CD4-positive, alpha-beta memory T cell (primary cell): ENCODE results near the gene LPP. TPM values are rescaled to one million over a fixed set of nuclear protein-coding genes. Genes with fewer than 3 reads are reported as not detected.

ENCODE experiments used
- CTCF ChIA-PET: fragments of 350-600 bp; sonication (Branson Sonifier 250); formaldehyde crosslinking; loops from one replicate; lab custom pipeline; 2021; ENCODE audit warnings: inconsistent platforms; ENCODE audit not compliant: partially characterized antibody; lab: Charles Lee
- POLR2A ChIA-PET: fragments of 350-600 bp; sonication (Branson Sonifier 250); formaldehyde crosslinking; loops from one replicate; lab custom pipeline; 2021; ENCODE audit not compliant: partially characterized antibody; lab: Charles Lee
- DNase-seq, 5 donors: peaks; one replicate each; pipeline versions ENCODE4 v3.0.0 to v3.0.0-alpha.2; 2020 to 2022; ENCODE audit warnings: mixed read lengths in 1 of 5
- H3K27ac ChIP-seq: one replicate; pipeline ENCODE4 v1.7.0; 2013; ENCODE audit warnings: low read depth, low read length
- H3K27me3 ChIP-seq: 2 replicates; pipeline ENCODE4 v1.7.0; 2013; ENCODE audit warnings: mild to moderate bottlenecking, low read length, moderate library complexity; ENCODE audit not compliant: insufficient read depth
- H3K36me3 ChIP-seq: 2 replicates; pipeline ENCODE4 v1.7.0; 2013; ENCODE audit warnings: mild to moderate bottlenecking, low read length, moderate library complexity; ENCODE audit not compliant: insufficient read depth
- H3K4me1 ChIP-seq: 2 replicates; pipeline ENCODE4 v1.7.0; 2013; ENCODE audit warnings: mild to moderate bottlenecking, low read length, moderate library complexity; ENCODE audit not compliant: insufficient read depth
- H3K4me3 ChIP-seq, 2 donors: one replicate each; pipeline ENCODE4 v1.7.0; 2013; ENCODE audit warnings: low read length in 2 of 2, mild to moderate bottlenecking in 1 of 2
- H3K9me3 ChIP-seq, 2 donors: one replicate each; pipeline ENCODE4 v1.7.0; 2013; ENCODE audit warnings: low read length in 2 of 2, control low read depth in 1 of 2; ENCODE audit not compliant: control insufficient read depth in 1 of 2
- H3K27ac Mint-ChIP-seq, 7 donors: one replicate each; pipeline ENCODE4 v1.8.0; 2020 to 2021; ENCODE audit warnings: mixed read lengths in 7 of 7, mild to moderate bottlenecking in 6 of 7, inconsistent platforms in 3 of 7, moderate library complexity in 3 of 7
- H3K27me3 Mint-ChIP-seq, 2 donors: one replicate each; pipeline ENCODE4 v1.8.0; 2020 to 2021; ENCODE audit warnings: mixed read lengths in 2 of 2
- H3K36me3 Mint-ChIP-seq, 2 donors: one replicate each; pipeline ENCODE4 v1.8.0; 2020 to 2021; ENCODE audit warnings: mixed read lengths in 2 of 2, inconsistent platforms in 1 of 2, mild to moderate bottlenecking in 1 of 2
- H3K4me1 Mint-ChIP-seq, 4 donors: one replicate each; pipeline ENCODE4 v1.8.0; 2020 to 2021; ENCODE audit warnings: mixed read lengths in 4 of 4, mild to moderate bottlenecking in 1 of 4
- H3K4me3 Mint-ChIP-seq, 8 donors: one replicate each; pipeline ENCODE4 v1.8.0; 2020 to 2021; ENCODE audit warnings: mixed read lengths in 8 of 8, mild to moderate bottlenecking in 7 of 8, moderate library complexity in 6 of 8, inconsistent platforms in 3 of 8
- H3K9me3 Mint-ChIP-seq, 8 donors: one replicate each; pipeline ENCODE4 v1.8.0; 2020 to 2021; ENCODE audit warnings: mixed read lengths in 8 of 8, mild to moderate bottlenecking in 5 of 8, inconsistent platforms in 3 of 8, moderate library complexity in 1 of 8
- intact Hi-C: fragments of 100-400 bp; cut with micrococcal nuclease; formaldehyde crosslinking; loops from one replicate; pipeline ENCODE4 v1.15.1; 2023
- polyA plus RNA-seq, 2 donors: library from polyadenylated mRNA; unstranded; fragments of 300-500 nt; fragmentation: Illumina TruSeq; gene quantifications; one replicate each; pipeline ENCODE4 v1.2.3, GENCODE V29; 2021
- total RNA-seq, 2 experiments: library from RNA; stranded (reverse); gene quantifications; one replicate each; pipeline ENCODE4 v1.2.3, GENCODE V29; 2021

LPP gene
- total and polyA plus RNA-seq, 4 experiments from 2014 or later, result 10.4 to 27.2 (median 24.7) TPM

DNA sequence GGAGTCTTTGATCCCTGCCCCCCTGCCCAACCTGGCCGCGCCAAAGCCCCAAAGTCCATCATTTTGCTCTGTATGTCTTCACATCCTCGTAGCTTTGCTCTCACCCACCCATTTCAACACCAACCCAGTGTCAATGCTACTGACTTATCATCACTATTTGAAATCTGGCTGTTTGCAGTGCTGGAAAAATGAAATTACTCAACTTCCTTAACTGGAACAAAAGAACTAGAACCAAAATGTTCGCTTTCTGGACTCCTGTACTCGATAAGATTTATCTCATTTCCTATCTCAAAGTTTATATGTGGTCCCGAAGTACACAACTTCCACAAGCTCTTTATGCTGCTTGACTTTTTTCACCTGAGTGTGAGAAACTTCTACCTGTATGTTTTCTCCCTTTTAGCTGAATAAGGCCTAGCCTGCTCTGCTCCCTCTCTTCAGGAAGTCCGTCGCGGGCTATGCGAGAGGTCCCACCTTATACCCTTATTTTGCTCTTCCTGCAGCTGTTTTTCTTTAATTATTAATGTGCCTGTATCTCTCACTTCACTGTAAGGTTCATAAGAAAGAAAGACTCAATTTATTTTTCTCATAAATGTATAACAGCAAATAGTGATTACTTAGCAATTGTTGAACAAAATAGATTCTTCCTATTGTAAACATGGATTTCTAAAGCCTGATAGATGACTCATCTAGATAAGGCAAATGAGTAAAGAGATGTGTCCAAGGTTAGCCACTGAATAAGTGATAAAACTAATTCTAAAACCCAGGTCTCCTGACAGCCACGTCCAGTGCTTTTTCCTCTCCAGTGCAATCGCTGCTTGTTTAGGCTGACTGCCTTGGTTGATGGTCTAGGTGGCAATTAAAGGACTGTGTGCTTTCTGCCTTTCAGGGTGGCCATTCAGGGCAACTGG lies 553.7 kb downstream of the LPP start:
- DNase-seq, result no peak
- H3K27me3 ChIP-seq, result no peaks in the 10 kb centered on the region
- Mint-ChIP-seq H3K27ac (peak overlapping the region in 4 of 7 donors; percentile 5 to 36 (median 30)), H3K4me3 (peak overlapping the region in 1 of 8 donors; percentile 30), H3K27me3 (no peaks in the 10 kb centered on the region), H3K36me3 (peaks cover 12 to 50% of the 10 kb centered on the region in 2 donors), H3K9me3 (no peaks in the 10 kb centered on the region), H3K4me1 (peaks cover 6 to 16% (median 7%) of the 10 kb centered on the region in 4 donors)
- ChIA-PET CTCF (interaction anchor here (1.8 to 3.0 kb wide), 2 partner anchors 41 to 967 kb away, joined by 8 to 11 read pairs; no protein-coding TSS in a partner anchor), POLR2A (interaction anchor here (1.0 kb wide), 1 partner anchor 10 kb away, joined by 3 read pairs; no protein-coding TSS in a partner anchor)
- no peaks in the 10 kb centered on the region for H3K36me3 ChIP-seq
- H3K27ac ChIP-seq, result no peak overlapping the region
- H3K4me3 ChIP-seq, result no peak overlapping the region
- no peaks in the 10 kb centered on the region for H3K4me1 ChIP-seq
- H3K9me3 ChIP-seq, result no peaks in the 10 kb centered on the region
- intact Hi-C loops, result no loop called here

DNA sequence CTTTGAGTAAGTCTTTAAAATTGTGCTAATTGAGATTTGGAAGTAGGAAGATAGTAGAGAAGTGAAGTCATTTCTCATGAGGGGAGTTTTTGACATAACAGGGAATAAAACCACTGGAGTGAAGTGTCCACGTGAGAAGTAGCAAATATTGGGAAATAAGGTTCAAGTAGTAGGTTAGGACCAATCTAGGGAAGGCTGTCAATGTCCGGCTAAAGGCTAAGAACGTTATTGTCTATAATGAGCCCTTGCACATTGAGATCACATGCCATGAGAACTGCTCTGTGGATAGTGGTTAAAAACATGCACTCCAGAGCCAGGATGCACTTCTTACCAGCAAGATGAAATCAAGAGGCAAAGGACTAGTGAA lies 557.9 kb downstream of the LPP start:
- ChIA-PET POLR2A (no interaction called here), CTCF (no interaction called here)
- Mint-ChIP-seq H3K4me1 (peaks cover 4 to 11% (median 8%) of the 10 kb centered on the region in 4 donors), H3K27ac (no peak overlapping the region), H3K4me3 (no peak overlapping the region), H3K36me3 (peaks cover 10 to 49% of the 10 kb centered on the region in 2 donors), H3K27me3 (no peaks in the 10 kb centered on the region), H3K9me3 (no peaks in the 10 kb centered on the region)
- Histone ChIP-seq H3K4me1 (no peaks in the 10 kb centered on the region), H3K36me3 (no peaks in the 10 kb centered on the region), H3K9me3 (no peaks in the 10 kb centered on the region), H3K4me3 (no peak overlapping the region), H3K27me3 (no peaks in the 10 kb centered on the region), H3K27ac (no peak overlapping the region)
- DNase-seq, result no peak
- intact Hi-C loops, result no loop called here

DNA sequence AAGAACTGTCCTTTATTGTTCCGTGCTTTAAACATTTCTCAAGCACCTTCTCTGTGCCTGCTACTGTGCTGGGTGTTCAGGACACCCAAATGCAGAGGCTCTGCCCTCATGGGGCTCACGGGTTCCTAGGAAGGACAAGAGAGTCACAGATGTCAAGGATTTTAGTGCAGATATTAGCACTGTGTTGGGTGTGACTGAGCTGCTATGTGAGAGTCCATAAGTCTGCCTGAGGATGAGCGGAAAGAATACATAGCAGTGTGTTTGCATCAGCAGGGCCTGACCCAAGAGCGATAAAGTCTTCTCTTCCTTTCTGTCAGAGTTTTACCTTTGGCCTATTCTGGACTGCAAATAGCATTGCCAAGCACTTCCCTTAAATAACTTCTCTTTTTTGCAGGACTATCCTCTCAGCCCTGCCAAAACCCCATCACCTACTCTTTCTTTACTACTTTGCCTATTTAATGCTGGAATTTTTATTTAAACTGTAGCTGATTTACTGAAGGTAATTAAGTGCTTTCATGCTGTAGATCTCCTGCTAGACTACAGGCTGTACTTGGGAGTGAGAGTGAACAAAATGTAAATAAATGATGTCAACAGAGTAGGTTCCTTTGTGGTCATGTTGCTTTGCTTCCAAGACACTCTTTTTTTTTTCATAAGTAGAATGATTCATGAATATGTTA lies 558.4 kb downstream of the LPP start:
- no peak overlapping the region for H3K4me3 Mint-ChIP-seq
- no peak for DNase-seq
- no peaks in the 10 kb centered on the region for H3K4me1 ChIP-seq
- H3K27ac ChIP-seq, result no peak overlapping the region
- no peak overlapping the region for H3K27ac Mint-ChIP-seq
- no peaks in the 10 kb centered on the region for H3K9me3 Mint-ChIP-seq
- ChIA-PET POLR2A (no interaction called here), CTCF (interaction anchor here (1.0 kb wide), 1 partner anchor 972 kb away, joined by 3 read pairs; no protein-coding TSS in a partner anchor)
- peaks cover 10 to 47% of the 10 kb centered on the region in 2 donors for H3K36me3 Mint-ChIP-seq
- no peaks in the 10 kb centered on the region for H3K36me3 ChIP-seq
- intact Hi-C loops, result no loop called here
- no peaks in the 10 kb centered on the region for H3K27me3 ChIP-seq
- peaks cover 4 to 10% (median 7%) of the 10 kb centered on the region in 4 donors for H3K4me1 Mint-ChIP-seq
- H3K9me3 ChIP-seq, result no peaks in the 10 kb centered on the region
- H3K27me3 Mint-ChIP-seq, result no peaks in the 10 kb centered on the region
- H3K4me3 ChIP-seq, result no peak overlapping the region

DNA sequence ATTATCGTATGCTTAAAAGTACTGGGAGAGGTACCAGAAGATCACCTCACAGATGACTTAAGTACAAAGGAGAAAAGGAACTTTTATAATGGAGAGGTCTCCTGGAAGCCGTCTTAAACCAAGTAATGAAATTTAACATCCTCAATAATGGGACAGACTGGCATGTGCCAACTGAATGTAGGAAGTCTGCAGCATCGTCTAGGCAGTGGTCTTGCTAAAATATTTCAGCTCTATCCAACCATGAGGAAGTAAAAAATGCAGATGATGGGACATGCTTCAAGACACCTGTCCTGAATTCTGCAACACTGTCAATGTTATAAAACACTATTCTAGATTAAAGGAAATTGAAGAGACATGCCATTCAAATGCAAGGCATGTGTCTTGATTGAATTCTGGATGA lies 559.0 kb downstream of the LPP start:
- ChIA-PET POLR2A (no interaction called here), CTCF (interaction anchor here (1.0 kb wide), 1 partner anchor 973 kb away, joined by 3 read pairs; no protein-coding TSS in a partner anchor)
- Mint-ChIP-seq H3K4me1 (peaks cover 0 to 7% (median 3%) of the 10 kb centered on the region in 4 donors), H3K36me3 (peaks cover 10 to 44% of the 10 kb centered on the region in 2 donors), H3K27me3 (no peaks in the 10 kb centered on the region), H3K4me3 (no peak overlapping the region), H3K9me3 (no peaks in the 10 kb centered on the region), H3K27ac (no peak overlapping the region)
- intact Hi-C loops, result no loop called here
- Histone ChIP-seq H3K27ac (no peak overlapping the region), H3K9me3 (no peaks in the 10 kb centered on the region), H3K4me3 (no peak overlapping the region), H3K36me3 (no peaks in the 10 kb centered on the region), H3K27me3 (no peaks in the 10 kb centered on the region), H3K4me1 (no peaks in the 10 kb centered on the region)
- DNase-seq, result no peak

DNA sequence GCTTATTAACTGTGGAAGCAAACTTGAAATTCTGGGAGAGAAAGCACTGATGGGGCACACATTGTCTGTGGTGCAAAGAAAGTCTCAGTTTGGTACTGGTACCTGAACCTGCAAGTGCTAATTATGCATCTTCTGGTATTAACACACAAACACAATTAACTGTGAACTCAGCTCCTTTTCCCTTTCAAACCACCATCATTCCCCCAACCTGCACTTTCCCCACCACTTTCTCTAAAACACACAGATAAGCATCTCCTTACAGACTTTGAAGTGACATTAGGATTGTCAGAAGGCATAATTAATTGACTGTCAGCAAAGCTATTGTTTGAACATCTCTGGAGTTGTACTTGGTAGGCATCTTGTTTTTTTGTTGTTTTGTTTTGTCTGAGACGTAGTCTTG lies 565.6 kb downstream of the LPP start:
- H3K9me3 ChIP-seq, result no peaks in the 10 kb centered on the region
- no peaks in the 10 kb centered on the region for H3K9me3 Mint-ChIP-seq
- no peaks in the 10 kb centered on the region for H3K36me3 Mint-ChIP-seq
- peak overlapping the region in 1 of 7 donors; percentile 8 for H3K27ac Mint-ChIP-seq
- intact Hi-C loops, result no loop called here
- peaks cover 14 to 25% (median 20%) of the 10 kb centered on the region in 4 donors for H3K4me1 Mint-ChIP-seq
- no peaks in the 10 kb centered on the region for H3K27me3 Mint-ChIP-seq
- DNase-seq, result no peak
- H3K4me3 ChIP-seq, result no peak overlapping the region
- H3K4me3 Mint-ChIP-seq, result no peak overlapping the region
- H3K4me1 ChIP-seq, result peaks cover 5% of the 10 kb centered on the region
- CTCF ChIA-PET, result no interaction called here
- POLR2A ChIA-PET, result no interaction called here
- no peaks in the 10 kb centered on the region for H3K36me3 ChIP-seq
- H3K27me3 ChIP-seq, result no peaks in the 10 kb centered on the region
- H3K27ac ChIP-seq, result no peak overlapping the region

DNA sequence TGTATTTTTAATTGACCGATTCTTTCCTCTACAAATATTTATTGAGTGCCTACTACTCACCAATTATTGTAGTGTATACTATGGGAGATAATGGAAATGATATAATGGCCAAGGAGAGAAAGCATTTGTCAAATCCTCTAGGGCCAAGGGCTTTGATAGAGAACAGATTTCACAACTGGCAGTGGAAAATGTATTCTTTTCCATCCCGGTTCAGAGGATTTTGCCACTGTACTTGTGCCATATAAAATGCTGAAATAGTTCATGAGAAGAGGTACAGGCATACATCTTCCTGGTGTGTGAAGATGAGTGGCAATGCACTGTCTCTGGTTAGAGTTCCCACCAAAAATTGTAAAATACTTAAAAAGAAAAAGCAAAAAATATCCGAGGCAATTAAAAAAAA lies 566.3 kb downstream of the LPP start:
- no peak overlapping the region for H3K27ac ChIP-seq
- no peaks in the 10 kb centered on the region for H3K9me3 ChIP-seq
- H3K9me3 Mint-ChIP-seq, result no peaks in the 10 kb centered on the region
- ChIA-PET POLR2A (no interaction called here), CTCF (interaction anchor here (2.7 kb wide), 1 partner anchor 979 kb away, joined by 9 read pairs; no protein-coding TSS in a partner anchor)
- intact Hi-C loops, result no loop called here
- no peaks in the 10 kb centered on the region for H3K27me3 Mint-ChIP-seq
- no peaks in the 10 kb centered on the region for H3K36me3 ChIP-seq
- no peak overlapping the region for H3K4me3 ChIP-seq
- no peak overlapping the region for H3K4me3 Mint-ChIP-seq
- no peaks in the 10 kb centered on the region for H3K27me3 ChIP-seq
- no peaks in the 10 kb centered on the region for H3K36me3 Mint-ChIP-seq
- no peak overlapping the region for H3K27ac Mint-ChIP-seq
- no peak for DNase-seq
- peaks cover 5% of the 10 kb centered on the region for H3K4me1 ChIP-seq
- H3K4me1 Mint-ChIP-seq, result peaks cover 14 to 25% (median 21%) of the 10 kb centered on the region in 4 donors

DNA sequence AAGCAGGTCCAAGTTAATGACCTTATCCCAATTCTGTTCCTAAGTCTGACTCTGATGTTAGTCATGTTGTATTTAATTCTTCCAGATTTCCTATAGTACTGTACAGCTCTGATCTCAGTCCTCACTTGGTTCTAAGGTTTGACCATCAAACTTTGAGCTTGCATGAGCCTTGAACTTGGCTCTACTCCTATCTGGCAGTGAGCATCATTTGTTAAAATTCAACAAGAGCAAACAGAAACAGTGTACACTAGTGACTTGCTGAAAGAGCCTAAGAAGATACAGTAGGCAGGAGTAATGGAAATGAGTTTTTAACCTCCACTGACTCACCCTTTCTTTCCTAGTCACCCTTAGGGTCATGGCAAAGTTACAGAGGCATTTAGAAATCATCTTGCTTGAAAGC lies 566.7 kb downstream of the LPP start:
- ChIA-PET POLR2A (no interaction called here), CTCF (interaction anchor here (2.1 to 2.7 kb wide), 2 partner anchors 28 to 980 kb away, joined by 6 to 9 read pairs; no protein-coding TSS in a partner anchor)
- H3K27me3 Mint-ChIP-seq, result no peaks in the 10 kb centered on the region
- H3K4me3 ChIP-seq, result no peak overlapping the region
- peaks cover 5% of the 10 kb centered on the region for H3K4me1 ChIP-seq
- H3K27me3 ChIP-seq, result no peaks in the 10 kb centered on the region
- H3K36me3 Mint-ChIP-seq, result no peaks in the 10 kb centered on the region
- peak overlapping the region in 2 of 7 donors; percentile 3 to 27 for H3K27ac Mint-ChIP-seq
- no peak overlapping the region for H3K4me3 Mint-ChIP-seq
- no peak overlapping the region for H3K27ac ChIP-seq
- intact Hi-C loops, result no loop called here
- no peaks in the 10 kb centered on the region for H3K9me3 ChIP-seq
- no peaks in the 10 kb centered on the region for H3K9me3 Mint-ChIP-seq
- H3K4me1 Mint-ChIP-seq, result peaks cover 18 to 25% (median 21%) of the 10 kb centered on the region in 4 donors
- H3K36me3 ChIP-seq, result no peaks in the 10 kb centered on the region
- no peak for DNase-seq
